GM19025 (cell line): ENCODE results near the gene SAMD3.
"Not testable (repeated sequence)": the region's sequence is repeated elsewhere in the genome, so short reads cannot be mapped to it uniquely, and the experiment has no call there.

Source experiments
- ATAC-seq: cut with Tn5 transposase; IDR thresholded peaks from one replicate; pipeline ENCODE4 v1.9.1; 2021; ENCODE audit warnings: mild to moderate bottlenecking, low read depth, moderate library complexity; ENCODE audit not compliant: unreplicated experiment

SAMD3 gene

GRCh38 chr6:130138116-130138908 lies 84.4 kb downstream of the SAMD3 start:
- peak; percentile 62 for ATAC-seq

- ATAC-seq, result no peak
These were observed 86.0 kb downstream of the SAMD3 start for GRCh38 chr6:130136798-130137197.

GRCh38 chr6:130134582-130134981 lies 88.2 kb downstream of the SAMD3 start:
- ATAC-seq, result no peak

GRCh38 chr6:130132286-130132701 lies 90.5 kb downstream of the SAMD3 start:
- peak; percentile 71 for ATAC-seq

GRCh38 chr6:130129762-130130246 lies 92.9 kb downstream of the SAMD3 start:
- ATAC-seq, result no peak

GRCh38 chr6:130128326-130128725 lies 94.4 kb downstream of the SAMD3 start:
- ATAC-seq, result no peak

GRCh38 chr6:130127195-130127594 lies 95.6 kb downstream of the SAMD3 start:
- ATAC-seq, result no peak

GRCh38 chr6:130122243-130122642 lies 100.5 kb downstream of the SAMD3 start:
- no peak for ATAC-seq

- no peak for ATAC-seq
These were observed 102.0 kb downstream of the SAMD3 start for GRCh38 chr6:130120731-130121130.

GRCh38 chr6:130119211-130119610 lies 103.5 kb downstream of the SAMD3 start:
- ATAC-seq, result no peak

GRCh38 chr6:130118236-130118635 lies 104.5 kb downstream of the SAMD3 start:
- no peak for ATAC-seq

GRCh38 chr6:130117187-130117701 lies 105.5 kb downstream of the SAMD3 start:
- ATAC-seq, result not testable (repeated sequence)

- no peak for ATAC-seq
These were observed 106.5 kb downstream of the SAMD3 start for GRCh38 chr6:130116273-130116672.

- ATAC-seq, result peak; percentile 95
These were observed 107.7 kb downstream of the SAMD3 start for GRCh38 chr6:130115036-130115435.

- ATAC-seq, result no peak
These were observed 109.5 kb downstream of the SAMD3 start for GRCh38 chr6:130113201-130113710.

GRCh38 chr6:130111031-130111430 lies 111.7 kb downstream of the SAMD3 start:
- no peak for ATAC-seq

GRCh38 chr6:130107710-130108109 lies 115.0 kb downstream of the SAMD3 start:
- ATAC-seq, result no peak

- no peak for ATAC-seq
These were observed 116.6 kb downstream of the SAMD3 start for GRCh38 chr6:130105996-130106704.

GRCh38 chr6:130099119-130099518 lies 123.6 kb downstream of the SAMD3 start:
- ATAC-seq, result no peak

- ATAC-seq, result no peak
These were observed 124.4 kb downstream of the SAMD3 start for GRCh38 chr6:130098317-130098716.
